C4-2B (cell line): ENCODE measurements around the gene NR4A2.

ENCODE experiments used
- CTCF ChIP-seq: fragments of 450-650 bp; conservative IDR thresholded peaks from 2 replicates; pipeline ENCODE4 v1.5.1; 2017; ENCODE audit warnings: mild to moderate bottlenecking
- ZFX ChIP-seq: fragments of 450-650 bp; IDR thresholded peaks from 2 replicates; pipeline ENCODE4 v1.6.1; 2017

GRCh38 chr2:156329031-156329926 is 3.2 kb downstream of the NR4A2 start:
- no peak for TF ChIP-seq CTCF
- TF ChIP-seq ZFX: no peak
